GM19025 (cell line): Measurements from ENCODE around the gene OLIG1.

Experiments used
- ATAC-seq: cut with Tn5 transposase; IDR thresholded peaks from one replicate; pipeline ENCODE4 v1.9.1; 2021; ENCODE audit warnings: mild to moderate bottlenecking, low read depth, moderate library complexity; ENCODE audit not compliant: unreplicated experiment

Gene OLIG1, protein sequence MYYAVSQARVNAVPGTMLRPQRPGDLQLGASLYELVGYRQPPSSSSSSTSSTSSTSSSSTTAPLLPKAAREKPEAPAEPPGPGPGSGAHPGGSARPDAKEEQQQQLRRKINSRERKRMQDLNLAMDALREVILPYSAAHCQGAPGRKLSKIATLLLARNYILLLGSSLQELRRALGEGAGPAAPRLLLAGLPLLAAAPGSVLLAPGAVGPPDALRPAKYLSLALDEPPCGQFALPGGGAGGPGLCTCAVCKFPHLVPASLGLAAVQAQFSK

GRCh38 chr21:33069994-33070743 is at the start of gene OLIG1:
OLIG1 (plus strand) TSS chr21:33070141; CDS start chr21:33070247, 106 bp downstream.
- ATAC-seq: no peak

GRCh38 chr21:33020558-33021100 is 49.3 kb upstream of the OLIG1 start:
- no peak for ATAC-seq

DNA sequence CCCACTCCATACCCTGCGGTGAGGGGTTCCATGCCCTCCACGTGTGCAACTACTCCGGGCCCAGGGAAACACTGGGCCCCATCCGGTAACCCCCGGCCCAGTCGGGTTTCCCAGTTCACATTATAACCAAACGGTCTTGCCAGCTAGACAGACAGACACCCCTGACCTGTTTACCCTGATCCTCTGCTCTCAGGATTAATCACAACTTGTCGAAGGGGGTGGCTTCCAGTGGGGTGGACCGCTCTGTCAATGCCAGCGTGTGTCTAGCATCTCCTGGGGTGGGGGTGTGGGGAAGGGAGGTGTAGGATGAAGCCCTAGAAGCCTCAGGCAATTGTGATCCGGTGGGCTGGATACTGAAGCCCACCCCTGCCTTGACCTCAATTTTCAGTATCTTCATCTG is 48.8 kb upstream of the OLIG1 start:
- ATAC-seq: no peak

GRCh38 chr21:33021667-33022066 is 48.3 kb upstream of the OLIG1 start:
- ATAC-seq: no peak

DNA sequence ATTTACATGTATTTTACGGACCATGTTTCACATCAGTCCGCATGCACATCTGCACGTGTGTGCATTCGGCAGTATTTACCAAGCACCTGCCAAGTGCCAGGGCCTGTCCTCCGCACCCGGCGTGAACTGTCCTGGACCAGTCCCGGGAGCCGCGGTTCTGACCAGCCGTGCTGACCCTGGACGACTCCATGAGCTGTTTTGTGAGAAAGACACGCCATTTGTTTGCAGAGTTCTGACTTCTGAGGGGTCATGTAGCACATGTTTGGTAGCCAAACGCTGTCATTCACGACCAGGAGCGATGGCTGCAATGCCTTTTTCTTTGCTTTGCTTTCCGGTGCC is 47.5 kb upstream of the OLIG1 start:
- no peak for ATAC-seq

- no peak for ATAC-seq
Measured at GRCh38 chr21:33022828-33023573, 46.9 kb upstream of the OLIG1 start.

GRCh38 chr21:33023574-33024200 is 46.3 kb upstream of the OLIG1 start:
- ATAC-seq: no peak

DNA sequence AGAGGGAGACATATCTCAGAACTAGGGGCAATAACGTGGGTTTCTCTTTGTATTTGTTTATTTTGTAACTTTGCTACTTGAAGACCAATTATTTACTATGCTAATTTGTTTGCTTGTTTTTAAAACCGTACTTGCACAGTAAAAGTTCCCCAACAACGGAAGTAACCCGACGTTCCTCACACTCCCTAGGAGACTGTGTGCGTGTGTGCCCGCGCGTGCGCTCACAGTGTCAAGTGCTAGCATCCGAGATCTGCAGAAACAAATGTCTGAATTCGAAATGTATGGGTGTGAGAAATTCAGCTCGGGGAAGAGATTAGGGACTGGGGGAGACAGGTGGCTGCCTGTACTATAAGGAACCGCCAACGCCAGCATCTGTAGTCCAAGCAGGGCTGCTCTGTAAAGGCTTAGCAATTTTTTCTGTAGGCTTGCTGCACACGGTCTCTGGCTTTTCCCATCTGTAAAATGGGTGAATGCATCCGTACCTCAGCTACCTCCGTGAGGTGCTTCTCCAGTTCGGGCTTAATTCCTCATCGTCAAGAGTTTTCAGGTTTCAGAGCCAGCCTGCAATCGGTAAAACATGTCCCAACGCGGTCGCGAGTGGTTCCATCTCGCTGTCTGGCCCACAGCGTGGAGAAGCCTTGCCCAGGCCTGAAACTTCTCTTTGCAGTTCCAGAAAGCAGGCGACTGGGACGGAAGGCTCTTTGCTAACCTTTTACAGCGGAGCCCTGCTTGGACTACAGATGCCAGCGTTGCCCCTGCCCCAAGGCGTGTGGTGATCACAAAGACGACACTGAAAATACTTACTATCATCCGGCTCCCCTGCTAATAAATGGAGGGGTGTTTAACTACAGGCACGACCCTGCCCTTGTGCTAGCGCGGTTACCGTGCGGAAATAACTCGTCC is 45.5 kb upstream of the OLIG1 start:
- no peak for ATAC-seq

DNA sequence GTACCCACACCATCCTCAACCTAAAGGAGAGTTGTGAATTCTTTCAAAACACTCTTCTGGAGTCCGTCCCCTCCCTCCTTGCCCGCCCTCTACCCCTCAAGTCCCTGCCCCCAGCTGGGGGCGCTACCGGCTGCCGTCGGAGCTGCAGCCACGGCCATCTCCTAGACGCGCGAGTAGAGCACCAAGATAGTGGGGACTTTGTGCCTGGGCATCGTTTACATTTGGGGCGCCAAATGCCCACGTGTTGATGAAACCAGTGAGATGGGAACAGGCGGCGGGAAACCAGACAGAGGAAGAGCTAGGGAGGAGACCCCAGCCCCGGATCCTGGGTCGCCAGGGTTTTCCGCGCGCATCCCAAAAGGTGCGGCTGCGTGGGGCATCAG is 44.8 kb upstream of the OLIG1 start:
- ATAC-seq: no peak

DNA sequence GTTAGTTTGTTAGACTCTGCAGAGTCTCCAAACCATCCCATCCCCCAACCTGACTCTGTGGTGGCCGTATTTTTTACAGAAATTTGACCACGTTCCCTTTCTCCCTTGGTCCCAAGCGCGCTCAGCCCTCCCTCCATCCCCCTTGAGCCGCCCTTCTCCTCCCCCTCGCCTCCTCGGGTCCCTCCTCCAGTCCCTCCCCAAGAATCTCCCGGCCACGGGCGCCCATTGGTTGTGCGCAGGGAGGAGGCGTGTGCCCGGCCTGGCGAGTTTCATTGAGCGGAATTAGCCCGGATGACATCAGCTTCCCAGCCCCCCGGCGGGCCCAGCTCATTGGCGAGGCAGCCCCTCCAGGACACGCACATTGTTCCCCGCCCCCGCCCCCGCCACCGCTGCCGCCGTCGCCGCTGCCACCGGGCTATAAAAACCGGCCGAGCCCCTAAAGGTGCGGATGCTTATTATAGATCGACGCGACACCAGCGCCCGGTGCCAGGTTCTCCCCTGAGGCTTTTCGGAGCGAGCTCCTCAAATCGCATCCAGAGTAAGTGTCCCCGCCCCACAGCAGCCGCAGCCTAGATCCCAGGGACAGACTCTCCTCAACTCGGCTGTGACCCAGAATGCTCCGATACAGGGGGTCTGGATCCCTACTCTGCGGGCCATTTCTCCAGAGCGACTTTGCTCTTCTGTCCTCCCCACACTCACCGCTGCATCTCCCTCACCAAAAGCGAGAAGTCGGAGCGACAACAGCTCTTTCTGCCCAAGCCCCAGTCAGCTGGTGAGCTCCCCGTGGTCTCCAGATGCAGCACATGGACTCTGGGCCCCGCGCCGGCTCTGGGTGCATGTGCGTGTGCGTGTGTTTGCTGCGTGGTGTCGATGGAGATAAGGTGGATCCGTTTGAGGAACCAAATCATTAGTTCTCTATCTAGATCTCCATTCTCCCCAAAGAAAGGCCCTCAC is 44.2 kb upstream of the OLIG1 start, which contains the start of gene OLIG2:
Gene OLIG2, plus strand, starts transcription at position 447 of the 954 bp plus-strand sequence. CDS start 928 bp downstream, outside the sequence.
- ATAC-seq: no peak

DNA sequence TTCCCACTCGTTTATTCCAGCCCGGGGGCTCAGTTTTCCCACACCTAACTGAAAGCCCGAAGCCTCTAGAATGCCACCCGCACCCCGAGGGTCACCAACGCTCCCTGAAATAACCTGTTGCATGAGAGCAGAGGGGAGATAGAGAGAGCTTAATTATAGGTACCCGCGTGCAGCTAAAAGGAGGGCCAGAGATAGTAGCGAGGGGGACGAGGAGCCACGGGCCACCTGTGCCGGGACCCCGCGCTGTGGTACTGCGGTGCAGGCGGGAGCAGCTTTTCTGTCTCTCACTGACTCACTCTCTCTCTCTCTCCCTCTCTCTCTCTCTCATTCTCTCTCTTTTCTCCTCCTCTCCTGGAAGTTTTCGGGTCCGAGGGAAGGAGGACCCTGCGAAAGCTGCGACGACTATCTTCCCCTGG is 43.5 kb upstream of the OLIG1 start:
- no peak for ATAC-seq

DNA sequence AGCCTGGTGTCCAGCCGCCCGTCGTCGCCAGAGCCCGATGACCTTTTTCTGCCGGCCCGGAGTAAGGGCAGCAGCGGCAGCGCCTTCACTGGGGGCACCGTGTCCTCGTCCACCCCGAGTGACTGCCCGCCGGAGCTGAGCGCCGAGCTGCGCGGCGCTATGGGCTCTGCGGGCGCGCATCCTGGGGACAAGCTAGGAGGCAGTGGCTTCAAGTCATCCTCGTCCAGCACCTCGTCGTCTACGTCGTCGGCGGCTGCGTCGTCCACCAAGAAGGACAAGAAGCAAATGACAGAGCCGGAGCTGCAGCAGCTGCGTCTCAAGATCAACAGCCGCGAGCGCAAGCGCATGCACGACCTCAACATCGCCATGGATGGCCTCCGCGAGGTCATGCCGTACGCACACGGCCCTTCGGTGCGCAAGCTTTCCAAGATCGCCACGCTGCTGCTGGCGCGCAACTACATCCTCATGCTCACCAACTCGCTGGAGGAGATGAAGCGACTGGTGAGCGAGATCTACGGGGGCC is 43.0 kb upstream of the OLIG1 start:
- no peak for ATAC-seq

- no peak for ATAC-seq
Measured at GRCh38 chr21:33027401-33028286, 42.3 kb upstream of the OLIG1 start.

- no peak for ATAC-seq
Measured at GRCh38 chr21:33028287-33028670, 41.7 kb upstream of the OLIG1 start.

GRCh38 chr21:33028773-33029384 is 41.1 kb upstream of the OLIG1 start:
- ATAC-seq: no peak

GRCh38 chr21:33029385-33029921 is 40.5 kb upstream of the OLIG1 start:
- ATAC-seq: no peak
